Measurements from ENCODE around the gene KMT2A. TPM values are rescaled to one million over a fixed set of nuclear protein-coding genes. Genes with fewer than 3 reads are reported as not detected.

KMT2A gene
- total RNA-seq, 1 donor from 2014 or later, result 14.5 TPM

Other genes with a start within 250 kb of the KMT2A start
- under 0.01 TPM in 1 of 2 replicates, not detected in the other for gene JAML, start 211.5 kb upstream of the KMT2A start, total RNA-seq
- gene MPZL3, start 184.1 kb upstream of the KMT2A start, total RNA-seq, result 1.4 and 5.2 TPM in 2 replicates
- 4.4 and 14.2 TPM in 2 replicates for gene MPZL2, start 172.2 kb upstream of the KMT2A start, total RNA-seq
- gene CD3E, start 131.8 kb upstream of the KMT2A start, total RNA-seq, result not detected in 2 replicates
- not detected in 2 replicates for gene CD3D, start 93.8 kb upstream of the KMT2A start, total RNA-seq
- not detected in 2 replicates for gene CD3G, start 92.1 kb upstream of the KMT2A start, total RNA-seq
- 19.2 and 20.0 TPM in 2 replicates for gene UBE4A, start 76.9 kb upstream of the KMT2A start, total RNA-seq
- 82.8 and 95.6 TPM in 2 replicates for gene ATP5MG, start 34.9 kb upstream of the KMT2A start, total RNA-seq
- 0.44 and 1.6 TPM in 2 replicates for gene TTC36, start 91.0 kb downstream of the KMT2A start, total RNA-seq
- 13.7 and 23.4 TPM in 2 replicates for gene TMEM25, start 94.7 kb downstream of the KMT2A start, total RNA-seq
- gene IFT46, start 129.4 kb downstream of the KMT2A start, total RNA-seq, result 13.7 and 15.7 TPM in 2 replicates
- 62.5 and 63.9 TPM in 2 replicates for gene ARCN1, start 135.9 kb downstream of the KMT2A start, total RNA-seq
- 14.9 and 25.7 TPM in 2 replicates for gene PHLDB1, start 171.1 kb downstream of the KMT2A start, total RNA-seq
- not detected in 2 replicates for gene TREH, start 243.2 kb downstream of the KMT2A start, total RNA-seq